Stomach (tissue), 9 donors: ENCODE data around the gene UGGT2. TPM values are rescaled to one million over a fixed set of nuclear protein-coding genes. Genes with fewer than 3 reads are reported as not detected.

Experiments used
- DNase-seq, 2 donors: peaks; one replicate each; pipeline versions ENCODE4 v3.0.0 to v3.0.0-alpha.2; 2013 to 2019
- H3K27ac ChIP-seq, 5 donors: fragments of 200-600 bp in 4 of 5; sonication (generic) in 4 of 5; one replicate each; pipeline ENCODE4 v1.5.1; 2013 to 2019; ENCODE audit warnings: mild to moderate bottlenecking in 1 of 5, moderate library complexity in 1 of 5
- H3K27me3 ChIP-seq, 3 donors: fragments of 200-600 bp; sonication (generic); one replicate each; pipeline ENCODE4 v1.5.1; 2017 to 2019; ENCODE audit warnings: mixed run types in 1 of 3
- H3K36me3 ChIP-seq, 4 donors: fragments of 200-600 bp; sonication (generic); 1 replicate in 3 of 4; 2 replicates in 1 of 4; pipeline ENCODE4 v1.5.1; 2016 to 2019
- H3K4me1 ChIP-seq, 4 donors: fragments of 200-600 bp; sonication (generic); one replicate each; pipeline ENCODE4 v1.5.1; 2016 to 2019
- H3K4me3 ChIP-seq, 4 donors: fragments of 200-600 bp; sonication (generic) in 3 of 4; one replicate each; pipeline ENCODE4 v1.5.1; 2016 to 2019; ENCODE audit warnings: mild to moderate bottlenecking in 1 of 4
- H3K9me3 ChIP-seq, 4 donors: fragments of 200-600 bp; sonication (generic); one replicate each; pipeline ENCODE4 v1.5.1; 2016 to 2019
- CTCF ChIP-seq, 7 experiments: fragments of 450-650 bp in 4 of 7; fragments of 200-600 bp in 3 of 7; sonication (generic) in 3 of 7; IDR thresholded peaks; one replicate each; pipeline ENCODE4 v1.5.1; 2016 to 2019; ENCODE audit warnings: antibody characterized with exemption in 7 of 7, control low read depth in 2 of 7, mild to moderate bottlenecking in 1 of 7
- EP300 ChIP-seq: sonication (generic); formaldehyde crosslinking; IDR thresholded peaks from one replicate; pipeline ENCODE4 v1.6.1; 2017; ENCODE audit warnings: antibody characterized with exemption
- POLR2A ChIP-seq, 4 donors: fragments of 450-650 bp; IDR thresholded peaks; one replicate each; pipeline ENCODE4 v1.6.1; 2016; ENCODE audit warnings: antibody characterized with exemption in 4 of 4, control low read depth in 2 of 4, mild to moderate bottlenecking in 1 of 4, moderate library complexity in 1 of 4
- POLR2AphosphoS5 ChIP-seq, 3 donors: sonication (generic); formaldehyde crosslinking; IDR thresholded peaks; one replicate each; pipeline ENCODE4 v1.6.1; 2016; ENCODE audit warnings: antibody characterized with exemption in 3 of 3
- WGBS, 5 donors: extraction: QIAGEN DNeasy Blood & Tissue Kit in 3 of 5; methylation state at CpG; one replicate each; pipeline versions ENCODE4 v1.1.5 to v1.1.7; 2013 to 2018; 5-methylcytosine and 5-hydroxymethylcytosine counted together
- intact Hi-C: fragments of 100-400 bp; cut with DNase I; formaldehyde crosslinking; loops from one replicate; pipeline ENCODE4 v1.15.1; 2023; ENCODE audit warnings: low total_unique reads
- polyA plus RNA-seq, 3 donors: library from polyadenylated mRNA; stranded (reverse); fragments of 200-250 nt; gene quantifications; one replicate each; pipeline ENCODE4 v1.2.3, GENCODE V29; 2013
- total RNA-seq, 5 donors: library from RNA; depleted of rRNA; stranded (reverse); fragments of >200 nt; gene quantifications; one replicate each; pipeline versions ENCODE4 v1.1.0 to v1.2.3, GENCODE V29; 2014 to 2016
- donor health status: healthy with polysubstance abuse.
- donor health status: Bipolar disorder and iron deficiency.
- donor health status: healthy.

Gene UGGT2
- total and polyA plus RNA-seq, 8 donors, result 2.1 to 140 (median 21.6) TPM

GRCh38 chr13:95800436-95800835 is 252.8 kb downstream of the UGGT2 start:
- WGBS, 5 donors, result 68 to 83% (median 73%) methylated on average over 1 of the region's 1 CpG
- Histone ChIP-seq H3K36me3 (peaks cover 0 to 17% (median 4%) of the 10 kb centered on the region in 4 donors), H3K4me3 (no peak overlapping the region), H3K4me1 (no peaks in the 10 kb centered on the region), H3K9me3 (peaks cover 0 to 6% (median 0%) of the 10 kb centered on the region in 4 donors), H3K27me3 (no peaks in the 10 kb centered on the region), H3K27ac (no peak overlapping the region)
- DNase-seq, result no peak
- intact Hi-C loops, result no loop called here
- TF ChIP-seq CTCF (IDR thresholded peaks at IDR 0.05) (no peak), POLR2AphosphoS5 (IDR thresholded peaks at IDR 0.05) (no peak), POLR2A (IDR thresholded peaks at IDR 0.05) (no peak), EP300 (no peak)

GRCh38 chr13:95797016-95797415 is 256.2 kb downstream of the UGGT2 start:
- Histone ChIP-seq H3K4me3 (no peak overlapping the region), H3K27ac (no peak overlapping the region), H3K36me3 (peaks cover 8 to 30% (median 26%) of the 10 kb centered on the region in 4 donors), H3K9me3 (no peaks in the 10 kb centered on the region), H3K27me3 (no peaks in the 10 kb centered on the region), H3K4me1 (no peaks in the 10 kb centered on the region)
- WGBS, 5 donors, result 82 to 89% (median 87%) methylated on average over 2 of the region's 2 CpGs
- TF ChIP-seq POLR2A (IDR thresholded peaks at IDR 0.05) (no peak), EP300 (no peak), CTCF (IDR thresholded peaks at IDR 0.05) (no peak), POLR2AphosphoS5 (IDR thresholded peaks at IDR 0.05) (no peak)
- intact Hi-C loops, result no loop called here
- DNase-seq, result no peak

GRCh38 chr13:95793781-95794180 is 259.4 kb downstream of the UGGT2 start:
- WGBS, 5 donors, result 87 to 96% (median 91%) methylated on average over 3 of the region's 3 CpGs
- no peaks in the 10 kb centered on the region for H3K27me3 ChIP-seq
- intact Hi-C loops, result no loop called here
- no peak overlapping the region for H3K4me3 ChIP-seq
- no peak overlapping the region for H3K27ac ChIP-seq
- H3K36me3 ChIP-seq, result peaks cover 20 to 62% (median 54%) of the 10 kb centered on the region in 4 donors
- no peak for TF ChIP-seq POLR2AphosphoS5 (IDR thresholded peaks at IDR 0.05)
- TF ChIP-seq POLR2A (IDR thresholded peaks at IDR 0.05), result no peak
- TF ChIP-seq CTCF (IDR thresholded peaks at IDR 0.05), result no peak
- no peak for TF ChIP-seq EP300
- no peak for DNase-seq
- H3K9me3 ChIP-seq, result no peaks in the 10 kb centered on the region
- H3K4me1 ChIP-seq, result no peaks in the 10 kb centered on the region

DNA sequence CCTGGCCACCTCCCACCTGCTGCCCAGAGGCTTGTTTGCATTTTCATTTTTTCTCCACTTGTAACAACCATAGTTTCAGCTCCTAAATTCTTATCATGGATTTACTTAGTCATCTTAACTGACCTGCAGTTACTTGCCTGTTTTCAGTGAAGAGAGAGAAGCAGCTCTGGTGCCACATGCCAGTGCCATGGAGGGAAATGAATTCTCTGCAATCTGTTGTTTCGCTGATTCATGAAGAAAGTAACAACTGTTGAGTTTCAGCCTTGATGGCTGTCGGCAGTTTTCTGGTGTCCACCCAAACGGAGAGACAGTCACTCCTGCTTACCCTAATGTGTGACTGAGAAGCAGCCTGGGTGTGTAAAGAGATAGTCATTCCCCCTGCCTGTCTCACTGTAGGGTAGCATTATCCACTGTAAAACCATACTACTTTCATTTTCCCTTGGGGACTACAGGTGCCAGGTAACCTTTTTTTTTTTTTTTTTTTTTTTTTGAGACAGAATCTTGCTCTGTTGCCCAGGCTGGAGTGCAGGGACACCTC is 260.1 kb downstream of the UGGT2 start:
- intact Hi-C loops, result no loop called here
- H3K27me3 ChIP-seq, result no peaks in the 10 kb centered on the region
- no peak overlapping the region for H3K4me3 ChIP-seq
- 81 to 99% (median 92%) methylated on average over 3 of the region's 3 CpGs for WGBS, 5 donors
- H3K27ac ChIP-seq, result no peak overlapping the region
- peaks cover 20 to 69% (median 60%) of the 10 kb centered on the region in 4 donors for H3K36me3 ChIP-seq
- no peak for TF ChIP-seq POLR2AphosphoS5 (IDR thresholded peaks at IDR 0.05)
- TF ChIP-seq POLR2A (IDR thresholded peaks at IDR 0.05), result no peak
- no peak for TF ChIP-seq CTCF (IDR thresholded peaks at IDR 0.05)
- no peak for DNase-seq
- H3K4me1 ChIP-seq, result peaks cover 0 to 6% (median 0%) of the 10 kb centered on the region in 4 donors
- H3K9me3 ChIP-seq, result no peaks in the 10 kb centered on the region
